Transverse colon (tissue), 4 donors: ENCODE results near the gene TIGAR.

ENCODE experiments used
- CTCF ChIP-seq, 5 experiments: fragments of 200-600 bp in 3 of 5; fragments of 450-650 bp in 2 of 5; sonication (generic) in 3 of 5; IDR thresholded peaks; 1 replicate in 2 of 5; 2 replicates in 3 of 5; pipeline ENCODE4 v1.5.1; 2016 to 2017; ENCODE audit warnings: antibody characterized with exemption in 5 of 5, inconsistent platforms in 3 of 5, mild to moderate bottlenecking in 2 of 5, moderate library complexity in 1 of 5
- EP300 ChIP-seq: sonication (generic); formaldehyde crosslinking; IDR thresholded peaks from one replicate; pipeline ENCODE4 v1.6.1; 2017; ENCODE audit warnings: antibody characterized with exemption, low read depth
- POLR2A ChIP-seq: fragments of 450-650 bp; IDR thresholded peaks from one replicate; pipeline ENCODE4 v1.6.1; 2016; ENCODE audit warnings: antibody characterized with exemption, mild to moderate bottlenecking, moderate library complexity
- POLR2AphosphoS5 ChIP-seq, 3 donors: sonication (generic); formaldehyde crosslinking; IDR thresholded peaks; one replicate each; pipeline ENCODE4 v1.6.1; 2016; ENCODE audit warnings: antibody characterized with exemption in 3 of 3

- TF ChIP-seq CTCF (IDR thresholded peaks at IDR 0.05) (no peak), POLR2A (no peak), EP300 (no peak), POLR2AphosphoS5 (IDR thresholded peaks at IDR 0.05) (no peak)
Measured at GRCh38 chr12:4277857-4278256, 43.2 kb upstream of the TIGAR start.
